Upper lobe of left lung (tissue), 6 donors: ENCODE results near the gene LRPPRC. TPM values are rescaled to one million over a fixed set of nuclear protein-coding genes. Genes with fewer than 3 reads are reported as not detected.

Experiments used
- ATAC-seq, 2 donors: fragments of 200-7000 bp; cut with Tn5 transposase; one replicate each; pipeline ENCODE4 v1.9.1; 2022; ENCODE audit warnings: mild to moderate bottlenecking in 2 of 2, moderate library complexity in 2 of 2; ENCODE audit not compliant: low FRiP score in 2 of 2
- DNase-seq, 2 donors: peaks; one replicate each; pipeline ENCODE4 v3.0.0-alpha.2; 2019 to 2020
- H3K27ac ChIP-seq, 4 donors: fragments of 200-600 bp; sonication (generic); one replicate each; pipeline ENCODE4 v1.5.1; 2016 to 2019
- H3K27me3 ChIP-seq, 4 donors: fragments of 200-600 bp; sonication (generic); one replicate each; pipeline ENCODE4 v1.5.1; 2017 to 2019
- H3K36me3 ChIP-seq, 4 donors: fragments of 200-600 bp; sonication (generic); one replicate each; pipeline ENCODE4 v1.5.1; 2016 to 2019
- H3K4me1 ChIP-seq, 4 donors: fragments of 200-600 bp; sonication (generic); one replicate each; pipeline ENCODE4 v1.5.1; 2018 to 2019
- H3K4me3 ChIP-seq, 4 donors: fragments of 200-600 bp; sonication (generic); one replicate each; pipeline ENCODE4 v1.5.1; 2017 to 2019; ENCODE audit warnings: mild to moderate bottlenecking in 2 of 4, moderate library complexity in 1 of 4
- H3K9me3 ChIP-seq, 4 donors: fragments of 200-600 bp; sonication (generic); one replicate each; pipeline ENCODE4 v1.5.1; 2018 to 2019
- EP300 ChIP-seq, 4 donors: sonication (generic); formaldehyde crosslinking; IDR thresholded peaks; one replicate each; pipeline ENCODE4 v1.5.1; 2017; ENCODE audit warnings: antibody characterized with exemption in 4 of 4, control low read depth in 2 of 4
- POLR2A ChIP-seq, 4 donors: fragments of 450-650 bp; IDR thresholded peaks; one replicate each; pipeline ENCODE4 v1.5.1; 2016 to 2017; ENCODE audit warnings: antibody characterized with exemption in 4 of 4, mild to moderate bottlenecking in 2 of 4
- POLR2AphosphoS5 ChIP-seq, 2 donors: sonication (generic); formaldehyde crosslinking; IDR thresholded peaks; one replicate each; pipeline ENCODE4 v1.5.1; 2017; ENCODE audit warnings: antibody characterized with exemption in 2 of 2
- WGBS, 2 donors: methylation state at CpG; one replicate each; pipeline ENCODE4 v1.1.5; 2017 to 2018; 5-methylcytosine and 5-hydroxymethylcytosine counted together
- total RNA-seq, 6 donors: library from RNA; depleted of rRNA in 4 of 6; stranded (reverse); fragments of >200 nt in 4 of 6; gene quantifications; one replicate each; pipeline versions ENCODE4 v1.1.0 to v1.2.1, GENCODE V29; 2016 to 2021
- TF ChIP-seq, protein P1 (sequence below), 6 experiments: fragments of 450-650 bp in 4 of 6; fragments of 200-600 bp in 2 of 6; sonication (generic) in 2 of 6; IDR thresholded peaks; one replicate each; pipeline ENCODE4 v1.5.1; 2016 to 2019; ENCODE audit warnings: antibody characterized with exemption in 6 of 6
- donor health status: DM: no; HTN: no; CAD: no; lungs with moderate emphysema.
- donor health status: DM: no; HTN: yes; CAD: no; lungs with severe emphysema.

The LRPPRC gene
- total RNA-seq, 6 donors from 2014 or later = 29.3 to 86.2 (median 47.2) TPM

- no peak for ATAC-seq
- Histone ChIP-seq H3K27ac (no peak overlapping the region), H3K4me1 (no peaks in the 10 kb centered on the region), H3K9me3 (no peaks in the 10 kb centered on the region), H3K4me3 (no peak overlapping the region), H3K27me3 (no peaks in the 10 kb centered on the region), H3K36me3 (peaks cover 23 to 67% (median 34%) of the 10 kb centered on the region in 4 donors)
- TF ChIP-seq POLR2AphosphoS5 (IDR thresholded peaks at IDR 0.05) (no peak), POLR2A (IDR thresholded peaks at IDR 0.05) (no peak), EP300 (IDR thresholded peaks at IDR 0.05) (no peak)
- TF ChIP-seq, protein P1, sequence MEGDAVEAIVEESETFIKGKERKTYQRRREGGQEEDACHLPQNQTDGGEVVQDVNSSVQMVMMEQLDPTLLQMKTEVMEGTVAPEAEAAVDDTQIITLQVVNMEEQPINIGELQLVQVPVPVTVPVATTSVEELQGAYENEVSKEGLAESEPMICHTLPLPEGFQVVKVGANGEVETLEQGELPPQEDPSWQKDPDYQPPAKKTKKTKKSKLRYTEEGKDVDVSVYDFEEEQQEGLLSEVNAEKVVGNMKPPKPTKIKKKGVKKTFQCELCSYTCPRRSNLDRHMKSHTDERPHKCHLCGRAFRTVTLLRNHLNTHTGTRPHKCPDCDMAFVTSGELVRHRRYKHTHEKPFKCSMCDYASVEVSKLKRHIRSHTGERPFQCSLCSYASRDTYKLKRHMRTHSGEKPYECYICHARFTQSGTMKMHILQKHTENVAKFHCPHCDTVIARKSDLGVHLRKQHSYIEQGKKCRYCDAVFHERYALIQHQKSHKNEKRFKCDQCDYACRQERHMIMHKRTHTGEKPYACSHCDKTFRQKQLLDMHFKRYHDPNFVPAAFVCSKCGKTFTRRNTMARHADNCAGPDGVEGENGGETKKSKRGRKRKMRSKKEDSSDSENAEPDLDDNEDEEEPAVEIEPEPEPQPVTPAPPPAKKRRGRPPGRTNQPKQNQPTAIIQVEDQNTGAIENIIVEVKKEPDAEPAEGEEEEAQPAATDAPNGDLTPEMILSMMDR (IDR thresholded peaks at IDR 0.05) = no peak
- DNase-seq = no peak
- WGBS, 2 donors = 84 to 93% methylated on average over 1 of the region's 1 CpG
Measured at GRCh38 chr2:43943323-43943722, 52.5 kb downstream of the LRPPRC start.

- H3K27me3 ChIP-seq = no peaks in the 10 kb centered on the region
- no peak overlapping the region for H3K27ac ChIP-seq
- H3K4me3 ChIP-seq = no peak overlapping the region
- ATAC-seq (no peak), DNase-seq (no peak)
- H3K9me3 ChIP-seq = no peaks in the 10 kb centered on the region
- no peaks in the 10 kb centered on the region for H3K4me1 ChIP-seq
- TF ChIP-seq, protein P1 (IDR thresholded peaks at IDR 0.05) = no peak
- no peak for TF ChIP-seq POLR2A (IDR thresholded peaks at IDR 0.05)
- no peak for TF ChIP-seq EP300 (IDR thresholded peaks at IDR 0.05)
- no peak for TF ChIP-seq POLR2AphosphoS5 (IDR thresholded peaks at IDR 0.05)
- 96 to 97% methylated on average over 1 of the region's 1 CpG for WGBS, 2 donors
- H3K36me3 ChIP-seq = peaks cover 21 to 63% (median 32%) of the 10 kb centered on the region in 4 donors
Measured at GRCh38 chr2:43942881-43943280, 52.9 kb downstream of the LRPPRC start.

DNA sequence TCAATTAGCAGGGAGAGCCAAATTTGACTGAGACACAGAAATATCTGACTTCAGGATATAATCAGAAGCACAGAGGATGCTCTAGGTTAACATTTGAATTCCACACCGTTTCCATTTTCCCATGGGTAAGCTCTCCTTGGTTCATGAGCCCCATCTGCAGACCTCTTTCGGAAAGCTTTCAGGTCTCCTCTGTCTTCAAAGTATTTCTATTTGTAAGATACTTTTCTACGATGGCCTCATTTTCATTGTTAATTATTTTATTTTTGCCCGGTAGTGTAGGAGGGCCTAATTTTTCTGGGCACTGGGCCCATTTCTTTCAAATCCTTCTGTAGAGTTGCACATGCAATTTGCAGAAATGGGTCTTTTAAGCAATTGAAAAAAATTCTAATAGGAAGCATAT lies 53.8 kb downstream of the LRPPRC start:
- 72 to 80% methylated on average over 4 of the region's 4 CpGs for WGBS, 2 donors
- no peaks in the 10 kb centered on the region for H3K9me3 ChIP-seq
- DNase-seq (no peak), ATAC-seq (no peak)
- H3K27ac ChIP-seq = no peak overlapping the region
- no peaks in the 10 kb centered on the region for H3K27me3 ChIP-seq
- H3K36me3 ChIP-seq = peaks cover 20 to 57% (median 29%) of the 10 kb centered on the region in 4 donors
- no peak overlapping the region for H3K4me3 ChIP-seq
- no peaks in the 10 kb centered on the region for H3K4me1 ChIP-seq
- no peak for TF ChIP-seq POLR2A (IDR thresholded peaks at IDR 0.05)
- TF ChIP-seq, protein P1 (IDR thresholded peaks at IDR 0.05) = no peak
- TF ChIP-seq POLR2AphosphoS5 (IDR thresholded peaks at IDR 0.05) = no peak
- no peak for TF ChIP-seq EP300 (IDR thresholded peaks at IDR 0.05)

DNA sequence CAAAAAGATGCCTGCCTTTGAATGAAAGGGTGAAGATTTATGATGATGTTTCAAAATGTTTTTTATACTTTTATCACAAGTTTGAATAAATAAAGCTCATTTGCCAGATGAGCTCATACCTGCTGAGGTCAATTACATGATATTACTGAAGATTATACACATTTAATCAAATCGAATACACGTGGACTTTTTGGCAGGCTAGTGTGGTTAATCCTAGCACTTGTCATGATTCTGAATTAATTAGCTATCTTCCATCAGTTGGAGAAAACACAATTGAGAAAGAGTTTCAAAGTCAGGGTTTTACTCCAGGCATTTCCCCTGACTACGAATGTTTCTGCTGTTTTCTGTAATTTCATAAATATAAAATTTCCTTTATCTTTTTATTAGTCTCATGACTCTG lies 54.4 kb downstream of the LRPPRC start:
- TF ChIP-seq EP300 (IDR thresholded peaks at IDR 0.05) (no peak), POLR2A (IDR thresholded peaks at IDR 0.05) (no peak), POLR2AphosphoS5 (IDR thresholded peaks at IDR 0.05) (no peak)
- TF ChIP-seq, protein P1 (IDR thresholded peaks at IDR 0.05) = no peak
- no peak overlapping the region for H3K4me3 ChIP-seq
- no peaks in the 10 kb centered on the region for H3K27me3 ChIP-seq
- H3K27ac ChIP-seq = no peak overlapping the region
- no peaks in the 10 kb centered on the region for H3K9me3 ChIP-seq
- H3K4me1 ChIP-seq = no peaks in the 10 kb centered on the region
- DNase-seq (no peak), ATAC-seq (no peak)
- peaks cover 17 to 51% (median 26%) of the 10 kb centered on the region in 4 donors for H3K36me3 ChIP-seq
- 87 to 88% methylated on average over 3 of the region's 3 CpGs for WGBS, 2 donors

DNA sequence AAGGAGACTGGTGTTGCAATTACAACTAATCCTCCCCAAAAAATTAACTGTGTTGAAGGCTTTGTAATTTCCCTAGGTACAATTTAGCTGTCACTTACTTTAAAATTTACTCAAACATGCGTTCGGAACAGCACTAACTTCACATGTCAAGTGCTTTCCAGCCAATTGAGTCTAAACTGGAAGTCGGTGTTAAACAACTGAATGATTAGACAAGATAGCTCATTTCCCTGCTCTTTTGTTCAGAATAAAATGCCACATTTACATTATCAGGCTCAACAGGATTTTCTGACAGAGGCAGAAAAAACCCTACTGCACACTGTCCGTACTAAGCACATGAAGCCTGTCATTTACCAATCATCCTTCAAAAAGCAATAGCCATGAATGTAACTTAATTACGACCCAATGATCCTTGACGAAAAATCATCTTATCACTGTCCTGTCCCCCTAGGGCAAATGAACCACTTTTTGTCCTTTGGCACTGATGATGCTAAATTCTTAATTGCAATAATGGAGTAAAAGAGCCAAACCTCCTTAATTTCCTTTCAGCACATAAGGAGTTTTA lies 56.0 kb downstream of the LRPPRC start:
- Histone ChIP-seq H3K36me3 (peaks cover 3 to 36% (median 12%) of the 10 kb centered on the region in 4 donors), H3K9me3 (no peaks in the 10 kb centered on the region), H3K4me1 (no peaks in the 10 kb centered on the region), H3K4me3 (no peak overlapping the region), H3K27ac (no peak overlapping the region), H3K27me3 (no peaks in the 10 kb centered on the region)
- no peak for ATAC-seq
- DNase-seq = no peak
- 95% methylated on average over 6 of the region's 6 CpGs for WGBS, 2 donors
- TF ChIP-seq POLR2A (IDR thresholded peaks at IDR 0.05) = no peak
- TF ChIP-seq POLR2AphosphoS5 (IDR thresholded peaks at IDR 0.05) = no peak
- TF ChIP-seq, protein P1 (IDR thresholded peaks at IDR 0.05) = no peak
- TF ChIP-seq EP300 (IDR thresholded peaks at IDR 0.05) = no peak
